HEK293 (cell line): ENCODE results near the gene IFIT5.

Experiments used
- CTCF ChIA-PET: fragments of 350-600 bp; formaldehyde crosslinking; extraction: SDS; loops from one replicate; lab custom pipeline; 2021; ENCODE audit warnings: antibody characterized with exemption; lab: Yijun Ruan, JAX
- POLR2A ChIA-PET: fragments of 300-600 bp; formaldehyde crosslinking; extraction: SDS; loops from one replicate; lab custom pipeline; 2020; ENCODE audit warnings: antibody characterized with exemption, inconsistent platforms; lab: Yijun Ruan, JAX
- H3K27ac ChIP-seq: fragments of 200-500 bp; sonication (Bioruptor generic); 2 replicates; pipeline ENCODE4 v1.5.1; 2014; ENCODE audit warnings: low read depth, low read length, control low read depth, inconsistent platforms; ENCODE audit errors: extremely low read depth
- H3K36me3 ChIP-seq, 2 experiments: fragments of 200-500 bp in 1 of 2; sonication (Bioruptor generic) in 1 of 2; 1 replicate in 1 of 2; 2 replicates in 1 of 2; pipeline ENCODE4 v1.5.1; 2014 to 2017; ENCODE audit warnings: inconsistent platforms in 2 of 2, low read length in 2 of 2; ENCODE audit not compliant: control insufficient read depth in 2 of 2, insufficient read depth in 1 of 2
- H3K4me1 ChIP-seq: fragments of 200-500 bp; sonication (Bioruptor generic); 2 replicates; pipeline ENCODE4 v1.5.1; 2014; ENCODE audit warnings: mild to moderate bottlenecking, low read length, inconsistent platforms; ENCODE audit not compliant: control insufficient read depth, insufficient read depth
- H3K4me3 ChIP-seq: 2 replicates; pipeline ENCODE4 v1.5.1; 2011; ENCODE audit warnings: low read depth, mild to moderate bottlenecking, control low read depth, low read length, moderate library complexity
- H3K9me3 ChIP-seq: fragments of 200-500 bp; sonication (Bioruptor generic); 2 replicates; pipeline ENCODE4 v1.5.1; 2014; ENCODE audit warnings: low read depth, low read length, inconsistent platforms; ENCODE audit not compliant: control insufficient read depth, insufficient read depth
- FEZF1 ChIP-seq: fragments of 450-650 bp; formaldehyde crosslinking; IDR thresholded peaks from 2 replicates; pipeline ENCODE4 v1.5.1; 2016; ENCODE audit warnings: missing biosample characterization, missing genetic modification characterization
- MYNN ChIP-seq: fragments of 450-650 bp; formaldehyde crosslinking; IDR thresholded peaks from 2 replicates; pipeline ENCODE4 v1.5.1; 2016; ENCODE audit warnings: missing biosample characterization, missing genetic modification characterization, borderline replicate concordance
- PBX3 ChIP-seq: sonication (generic); formaldehyde crosslinking; IDR thresholded peaks from 2 replicates; pipeline ENCODE4 v1.8.1; 2022; ENCODE audit warnings: mild to moderate bottlenecking, moderate library complexity, missing genetic modification reagents
- PRDM10 ChIP-seq: fragments of 450-650 bp; formaldehyde crosslinking; IDR thresholded peaks from 2 replicates; pipeline ENCODE4 v1.5.1; 2016; ENCODE audit warnings: missing biosample characterization, missing genetic modification characterization
- REST ChIP-seq: fragments of 450-650 bp; formaldehyde crosslinking; IDR thresholded peaks from 2 replicates; pipeline ENCODE4 v1.5.1; 2016; ENCODE audit warnings: missing biosample characterization, missing genetic modification characterization
- SCRT1 ChIP-seq: fragments of 450-650 bp; formaldehyde crosslinking; IDR thresholded peaks from 2 replicates; pipeline ENCODE4 v1.5.1; 2016; ENCODE audit warnings: missing biosample characterization, missing genetic modification characterization, borderline replicate concordance
- SP3 ChIP-seq: fragments of 450-650 bp; formaldehyde crosslinking; IDR thresholded peaks from 2 replicates; pipeline ENCODE4 v1.5.1; 2016; ENCODE audit warnings: missing biosample characterization, missing genetic modification characterization
- ZBTB17 ChIP-seq: fragments of 450-650 bp; formaldehyde crosslinking; IDR thresholded peaks from 2 replicates; pipeline ENCODE4 v1.5.1; 2016; ENCODE audit warnings: missing biosample characterization, missing genetic modification characterization
- ZBTB8A ChIP-seq: fragments of 450-650 bp; formaldehyde crosslinking; IDR thresholded peaks from 2 replicates; pipeline ENCODE4 v1.5.1; 2016; ENCODE audit warnings: missing biosample characterization, missing genetic modification characterization
- ZIC2 ChIP-seq: fragments of 450-650 bp; formaldehyde crosslinking; IDR thresholded peaks from 2 replicates; pipeline ENCODE4 v1.5.1; 2016; ENCODE audit warnings: missing biosample characterization, missing genetic modification characterization
- ZNF202 ChIP-seq: fragments of 450-650 bp; formaldehyde crosslinking; IDR thresholded peaks from 2 replicates; pipeline ENCODE4 v1.5.1; 2016; ENCODE audit warnings: missing biosample characterization, missing genetic modification characterization, borderline replicate concordance
- ZNF211 ChIP-seq: fragments of 450-650 bp; formaldehyde crosslinking; IDR thresholded peaks from 2 replicates; pipeline ENCODE4 v1.5.1; 2016; ENCODE audit warnings: low read depth, missing biosample characterization, missing genetic modification characterization
- ZNF214 ChIP-seq: fragments of 450-650 bp; formaldehyde crosslinking; IDR thresholded peaks from 2 replicates; pipeline ENCODE4 v1.5.1; 2017; ENCODE audit warnings: missing biosample characterization, mild to moderate bottlenecking, missing genetic modification characterization, borderline replicate concordance
- ZNF239 ChIP-seq: fragments of 450-650 bp; formaldehyde crosslinking; IDR thresholded peaks from 2 replicates; pipeline ENCODE4 v1.5.1; 2016; ENCODE audit warnings: missing biosample characterization, missing genetic modification characterization
- ZNF292 ChIP-seq: fragments of 450-650 bp; formaldehyde crosslinking; IDR thresholded peaks from 2 replicates; pipeline ENCODE4 v1.5.1; 2016; ENCODE audit warnings: low read depth, missing biosample characterization, missing genetic modification characterization, borderline replicate concordance
- ZNF311 ChIP-seq: fragments of 450-650 bp; formaldehyde crosslinking; IDR thresholded peaks from 2 replicates; pipeline ENCODE4 v1.5.1; 2017; ENCODE audit warnings: missing biosample characterization, missing genetic modification characterization, borderline replicate concordance
- ZNF335 ChIP-seq: fragments of 450-650 bp; formaldehyde crosslinking; conservative IDR thresholded peaks from 2 replicates; pipeline ENCODE4 v1.5.1; 2016; ENCODE audit warnings: missing biosample characterization, missing genetic modification characterization
- ZNF426 ChIP-seq: fragments of 450-650 bp; formaldehyde crosslinking; IDR thresholded peaks from 2 replicates; pipeline ENCODE4 v1.5.1; 2017; ENCODE audit warnings: missing biosample characterization, missing genetic modification characterization, mild to moderate bottlenecking, inconsistent platforms, moderate library complexity
- ZNF513 ChIP-seq: fragments of 450-650 bp; IDR thresholded peaks from 2 replicates; pipeline ENCODE4 v1.5.1; 2018; ENCODE audit warnings: missing biosample characterization, missing genetic modification characterization
- ZNF530 ChIP-seq: fragments of 450-650 bp; formaldehyde crosslinking; IDR thresholded peaks from 2 replicates; pipeline ENCODE4 v1.5.1; 2016; ENCODE audit warnings: low read depth, missing biosample characterization, missing genetic modification characterization
- ZNF560 ChIP-seq: fragments of 450-650 bp; formaldehyde crosslinking; IDR thresholded peaks from 2 replicates; pipeline ENCODE4 v1.5.1; 2017; ENCODE audit warnings: missing biosample characterization, missing genetic modification characterization, borderline replicate concordance
- ZNF585B ChIP-seq: fragments of 450-650 bp; formaldehyde crosslinking; IDR thresholded peaks from 2 replicates; pipeline ENCODE4 v1.5.1; 2016; ENCODE audit warnings: missing biosample characterization, missing genetic modification characterization
- ZNF664 ChIP-seq: fragments of 450-650 bp; formaldehyde crosslinking; IDR thresholded peaks from 2 replicates; pipeline ENCODE4 v1.5.1; 2016; ENCODE audit warnings: missing biosample characterization, missing genetic modification characterization
- ZNF704 ChIP-seq: fragments of 450-650 bp; formaldehyde crosslinking; IDR thresholded peaks from 2 replicates; pipeline ENCODE4 v1.5.1; 2016; ENCODE audit warnings: missing biosample characterization, missing genetic modification characterization

IFIT5 gene

GRCh38 chr10:89440226-89441009, 26.1 kb downstream of the IFIT5 start:
- H3K27ac ChIP-seq: no peak overlapping the region
- ChIA-PET CTCF (no interaction called here), POLR2A (no interaction called here)
- H3K4me3 ChIP-seq: no peak overlapping the region
- no peaks in the 10 kb centered on the region for H3K9me3 ChIP-seq
- TF ChIP-seq FEZF1 (tag by site-specific recombination): no peak
- no peak for TF ChIP-seq SP3 (tag by site-specific recombination)
- no peak for TF ChIP-seq ZNF513 (tag by site-specific recombination)
- no peak for TF ChIP-seq ZNF311 (tag by site-specific recombination)
- no peak for TF ChIP-seq SCRT1 (tag by site-specific recombination)
- TF ChIP-seq PBX3: no peak
- no peak for TF ChIP-seq ZNF530
- no peak for TF ChIP-seq ZIC2 (tag by site-specific recombination)
- no peak for TF ChIP-seq ZNF560 (tag by site-specific recombination)
- TF ChIP-seq MYNN (tag by site-specific recombination): no peak
- TF ChIP-seq ZBTB8A (tag by site-specific recombination): no peak
- no peak for TF ChIP-seq PRDM10 (tag by site-specific recombination)
- no peak for TF ChIP-seq ZNF239 (tag by site-specific recombination)
- no peaks in the 10 kb centered on the region for H3K36me3 ChIP-seq
- no peaks in the 10 kb centered on the region for H3K4me1 ChIP-seq

GRCh38 chr10:89442289-89442688, 27.9 kb downstream of the IFIT5 start:
- POLR2A ChIA-PET: no interaction called here
- Histone ChIP-seq H3K9me3 (no peaks in the 10 kb centered on the region), H3K4me3 (no peak overlapping the region), H3K4me1 (no peaks in the 10 kb centered on the region), H3K36me3 (no peaks in the 10 kb centered on the region), H3K27ac (no peak overlapping the region)
- CTCF ChIA-PET: interaction anchor here (0.8 to 1.2 kb wide), 2 partner anchors 10 to 120 kb away, joined by 3 to 5 read pairs; no protein-coding TSS in a partner anchor
- TF ChIP-seq ZNF426 (tag by site-specific recombination) (no peak), ZNF292 (no peak), REST (tag by site-specific recombination) (no peak), ZNF704 (tag by site-specific recombination) (no peak), ZNF664 (tag by site-specific recombination) (no peak), ZNF585B (tag by site-specific recombination) (no peak), ZNF335 (tag by site-specific recombination) (no peak), ZNF211 (tag by site-specific recombination) (no peak), ZBTB17 (tag by site-specific recombination) (no peak), ZNF214 (tag by site-specific recombination) (no peak), ZNF202 (tag by site-specific recombination) (no peak)
